Esophagus squamous epithelium (tissue), 4 donors: Measurements from ENCODE around the gene RMND1.

Source experiments
- POLR2A ChIP-seq, 4 donors: fragments of 450-650 bp; IDR thresholded peaks; one replicate each; pipeline ENCODE4 v1.6.1; 2017; ENCODE audit warnings: antibody characterized with exemption in 4 of 4, mild to moderate bottlenecking in 4 of 4, moderate library complexity in 3 of 4
- TF ChIP-seq, protein P1 (sequence below), 6 experiments: fragments of 450-650 bp in 4 of 6; fragments of 200-600 bp in 2 of 6; sonication (generic) in 2 of 6; IDR thresholded peaks; one replicate each; pipeline ENCODE4 v1.5.1; 2016 to 2019; ENCODE audit warnings: antibody characterized with exemption in 6 of 6, mild to moderate bottlenecking in 4 of 6, moderate library complexity in 4 of 6

- TF ChIP-seq, protein P1, sequence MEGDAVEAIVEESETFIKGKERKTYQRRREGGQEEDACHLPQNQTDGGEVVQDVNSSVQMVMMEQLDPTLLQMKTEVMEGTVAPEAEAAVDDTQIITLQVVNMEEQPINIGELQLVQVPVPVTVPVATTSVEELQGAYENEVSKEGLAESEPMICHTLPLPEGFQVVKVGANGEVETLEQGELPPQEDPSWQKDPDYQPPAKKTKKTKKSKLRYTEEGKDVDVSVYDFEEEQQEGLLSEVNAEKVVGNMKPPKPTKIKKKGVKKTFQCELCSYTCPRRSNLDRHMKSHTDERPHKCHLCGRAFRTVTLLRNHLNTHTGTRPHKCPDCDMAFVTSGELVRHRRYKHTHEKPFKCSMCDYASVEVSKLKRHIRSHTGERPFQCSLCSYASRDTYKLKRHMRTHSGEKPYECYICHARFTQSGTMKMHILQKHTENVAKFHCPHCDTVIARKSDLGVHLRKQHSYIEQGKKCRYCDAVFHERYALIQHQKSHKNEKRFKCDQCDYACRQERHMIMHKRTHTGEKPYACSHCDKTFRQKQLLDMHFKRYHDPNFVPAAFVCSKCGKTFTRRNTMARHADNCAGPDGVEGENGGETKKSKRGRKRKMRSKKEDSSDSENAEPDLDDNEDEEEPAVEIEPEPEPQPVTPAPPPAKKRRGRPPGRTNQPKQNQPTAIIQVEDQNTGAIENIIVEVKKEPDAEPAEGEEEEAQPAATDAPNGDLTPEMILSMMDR (IDR thresholded peaks at IDR 0.05) = no peak
- TF ChIP-seq POLR2A (IDR thresholded peaks at IDR 0.05) = no peak
Observed at GRCh38 chr6:151409260-151409659, 42.7 kb downstream of the RMND1 start.
